ENCODE measurements around the gene CSRP1. TPM values are rescaled to one million over a fixed set of nuclear protein-coding genes. Genes with fewer than 3 reads are reported as not detected.

The CSRP1 gene
- total and polyA plus RNA-seq, 2 donors from 2014 or later, result 211 to 236 TPM

- FAIRE-seq (no peak), DNase-seq (peak in 1 of 5 donors; percentile 28)
- H3K4me1 ChIP-seq (ENCODE audit: control insufficient read depth in 2 of 3, insufficient read depth in 2 of 3, low read depth in 1 of 3, low read length in 3 of 3), result peaks cover 0 to 3% (median under 1%) of the 10 kb centered on the region in 3 donors
- no peak overlapping the region for H3K4me3 ChIP-seq (ENCODE audit: low read length in 3 of 3)
- H3K9ac ChIP-seq (ENCODE audit: low read length in 3 of 3), result no peak overlapping the region
- TF ChIP-seq CTCF (IDR thresholded peaks at IDR 0.05; ENCODE audit: borderline replicate concordance, extremely low read depth, insufficient read depth), result no peak
- H3K36me3 ChIP-seq (ENCODE audit: control insufficient read depth in 2 of 3, insufficient read depth in 3 of 3, low read length in 3 of 3), result no peaks in the 10 kb centered on the region
- H3K27me3 ChIP-seq (ENCODE audit: control insufficient read depth, insufficient read depth, low read length), result no peaks in the 10 kb centered on the region
- H3K27ac ChIP-seq (ENCODE audit: low read depth in 2 of 2, low read length in 2 of 2), result no peak overlapping the region
- intact Hi-C loops (cut with DNase I), result no loop called here
- no peaks in the 10 kb centered on the region for H3K9me3 ChIP-seq (ENCODE audit: control insufficient read depth in 2 of 3, insufficient read depth in 1 of 3, low read length in 3 of 3)
Measured at GRCh38 chr1:201452866-201453265, 54.1 kb downstream of the CSRP1 start.

GRCh38 chr1:201450721-201451291, 56.1 kb downstream of the CSRP1 start:
- intact Hi-C loops (cut with DNase I), result no loop called here

GRCh38 chr1:201448990-201449389, 57.9 kb downstream of the CSRP1 start:
- Histone ChIP-seq H3K4me1 (ENCODE audit: control insufficient read depth in 2 of 3, insufficient read depth in 2 of 3, low read depth in 1 of 3, low read length in 3 of 3) (peaks cover 0 to 3% (median 2%) of the 10 kb centered on the region in 3 donors), H3K9me3 (ENCODE audit: control insufficient read depth in 2 of 3, insufficient read depth in 1 of 3, low read length in 3 of 3) (no peaks in the 10 kb centered on the region), H3K36me3 (ENCODE audit: control insufficient read depth in 2 of 3, insufficient read depth in 3 of 3, low read length in 3 of 3) (no peaks in the 10 kb centered on the region), H3K9ac (ENCODE audit: low read length in 3 of 3) (no peak overlapping the region), H3K27ac (ENCODE audit: low read depth in 2 of 2, low read length in 2 of 2) (no peak overlapping the region), H3K4me3 (ENCODE audit: low read length in 3 of 3) (no peak overlapping the region), H3K27me3 (ENCODE audit: control insufficient read depth, insufficient read depth, low read length) (no peaks in the 10 kb centered on the region)
- intact Hi-C loops (cut with DNase I), result loop anchor here (10.0 kb wide), 1 partner anchor 66 kb away; no protein-coding TSS in a partner anchor
- DNase-seq (no peak), FAIRE-seq (no peak)
- TF ChIP-seq CTCF (IDR thresholded peaks at IDR 0.05; ENCODE audit: borderline replicate concordance, extremely low read depth, insufficient read depth), result no peak

More at GRCh38 chr1:201450721-201451291, 56.1 kb downstream of the CSRP1 start:
- Histone ChIP-seq H3K4me3 (ENCODE audit: low read length in 3 of 3) (no peak overlapping the region), H3K4me1 (ENCODE audit: control insufficient read depth in 2 of 3, insufficient read depth in 2 of 3, low read depth in 1 of 3, low read length in 3 of 3) (peaks cover 0 to 3% (median 2%) of the 10 kb centered on the region in 3 donors), H3K9ac (ENCODE audit: low read length in 3 of 3) (no peak overlapping the region), H3K36me3 (ENCODE audit: control insufficient read depth in 2 of 3, insufficient read depth in 3 of 3, low read length in 3 of 3) (no peaks in the 10 kb centered on the region), H3K27ac (ENCODE audit: low read depth in 2 of 2, low read length in 2 of 2) (peak overlapping the region in 1 of 2 donors; percentile 23), H3K27me3 (ENCODE audit: control insufficient read depth, insufficient read depth, low read length) (no peaks in the 10 kb centered on the region), H3K9me3 (ENCODE audit: control insufficient read depth in 2 of 3, insufficient read depth in 1 of 3, low read length in 3 of 3) (no peaks in the 10 kb centered on the region)
- DNase-seq (peak; percentile 80 to 94 (median 93)), FAIRE-seq (no peak)
- TF ChIP-seq CTCF (IDR thresholded peaks at IDR 0.05; ENCODE audit: borderline replicate concordance, extremely low read depth, insufficient read depth), result no peak
